WTC11 (cell line): ENCODE results near the gene DNASE1L3.

Source experiments
- ATF3 ChIP-seq: sonication (generic); formaldehyde crosslinking; conservative IDR thresholded peaks from 2 replicates; pipeline ENCODE4 v1.8.1; 2022; ENCODE audit warnings: mild to moderate bottlenecking, missing genetic modification reagents
- CBFB ChIP-seq: sonication (generic); formaldehyde crosslinking; IDR thresholded peaks from 2 replicates; pipeline ENCODE4 v1.8.1; 2022; ENCODE audit warnings: mild to moderate bottlenecking, low read depth, missing genetic modification reagents
- CREB1 ChIP-seq: sonication (generic); formaldehyde crosslinking; IDR thresholded peaks from 2 replicates; pipeline ENCODE4 v1.8.0; 2023; ENCODE audit warnings: mild to moderate bottlenecking, missing genetic modification reagents
- CTCF ChIP-seq: fragments of 200-600 bp; IDR thresholded peaks from 2 replicates; pipeline ENCODE4 v1.8.0; 2022; ENCODE audit warnings: antibody characterized with exemption
- ESRRA ChIP-seq: sonication (generic); formaldehyde crosslinking; IDR thresholded peaks from 2 replicates; pipeline ENCODE4 v1.8.1; 2022; ENCODE audit warnings: mild to moderate bottlenecking, missing genetic modification reagents, borderline replicate concordance
- FOXK1 ChIP-seq: sonication (generic); formaldehyde crosslinking; IDR thresholded peaks from 2 replicates; pipeline ENCODE4 v1.8.0; 2022; ENCODE audit warnings: mild to moderate bottlenecking, moderate library complexity, missing genetic modification reagents
- FOXP4 ChIP-seq: sonication (generic); formaldehyde crosslinking; IDR thresholded peaks from 2 replicates; pipeline ENCODE4 v1.8.0; 2022; ENCODE audit warnings: mild to moderate bottlenecking, missing genetic modification reagents
- IRF1 ChIP-seq: sonication (generic); formaldehyde crosslinking; IDR thresholded peaks from 2 replicates; pipeline ENCODE4 v1.8.0; 2023; ENCODE audit warnings: missing genetic modification reagents
- JUN ChIP-seq: sonication (generic); formaldehyde crosslinking; IDR thresholded peaks from 2 replicates; pipeline ENCODE4 v1.8.0; 2023; ENCODE audit warnings: mild to moderate bottlenecking, missing genetic modification reagents
- MAX ChIP-seq: sonication (generic); formaldehyde crosslinking; IDR thresholded peaks from 2 replicates; pipeline ENCODE4 v1.8.0; 2022; ENCODE audit warnings: mild to moderate bottlenecking, missing genetic modification reagents
- PREB ChIP-seq: sonication (generic); formaldehyde crosslinking; IDR thresholded peaks from 2 replicates; pipeline ENCODE4 v1.8.1; 2022; ENCODE audit warnings: mild to moderate bottlenecking, missing genetic modification reagents, moderate library complexity, borderline replicate concordance
- STAT6 ChIP-seq: sonication (generic); formaldehyde crosslinking; conservative IDR thresholded peaks from 2 replicates; pipeline ENCODE4 v1.8.1; 2023; ENCODE audit warnings: mild to moderate bottlenecking, low read depth, missing genetic modification reagents, moderate library complexity
- TEAD4 ChIP-seq: sonication (generic); formaldehyde crosslinking; IDR thresholded peaks from 2 replicates; pipeline ENCODE4 v1.8.0; 2022; ENCODE audit warnings: mild to moderate bottlenecking, missing genetic modification reagents
- USF2 ChIP-seq: sonication (generic); formaldehyde crosslinking; IDR thresholded peaks from 2 replicates; pipeline ENCODE4 v1.8.1; 2023; ENCODE audit warnings: mild to moderate bottlenecking, missing genetic modification reagents, moderate library complexity

- TF ChIP-seq USF2 (CRISPR knock-in tag) (no peak), CTCF (no peak), ESRRA (CRISPR knock-in tag) (no peak), STAT6 (CRISPR knock-in tag) (no peak), CREB1 (CRISPR knock-in tag) (no peak), JUN (CRISPR knock-in tag) (no peak), FOXP4 (CRISPR knock-in tag) (no peak), PREB (CRISPR knock-in tag) (no peak), TEAD4 (no peak), ATF3 (CRISPR knock-in tag) (no peak), FOXK1 (CRISPR knock-in tag) (no peak), CBFB (CRISPR knock-in tag) (no peak), IRF1 (CRISPR knock-in tag) (no peak), MAX (no peak)
These were observed 22.6 kb downstream of the DNASE1L3 start for GRCh38 chr3:58188173-58188564.
